ENCODE data around the gene SOS1. TPM values are rescaled to one million over a fixed set of nuclear protein-coding genes. Genes with fewer than 3 reads are reported as not detected.
"Not testable (repeated sequence)": the region's sequence is repeated elsewhere in the genome, so short reads cannot be mapped to it uniquely, and the experiment has no call there.

Gene SOS1
- total RNA-seq, 2 donors from 2014 or later = 34.8 to 57.1 TPM

GRCh38 chr2:39141334-39142271, 20.8 kb upstream of the SOS1 start:
- no peaks in the 10 kb centered on the region for H3K9me3 Mint-ChIP-seq
- ATAC-seq = no peak
- DNase-seq (ENCODE audit: low spot score in 2 of 2) = no peak
- H3K27ac Mint-ChIP-seq = no peak overlapping the region
- H3K36me3 Mint-ChIP-seq = no peaks in the 10 kb centered on the region

- not testable (repeated sequence) for H3K27ac Mint-ChIP-seq, H3K36me3 Mint-ChIP-seq, ATAC-seq
Observed at GRCh38 chr2:39140948-39141333, 20.1 kb upstream of the SOS1 start.

DNA sequence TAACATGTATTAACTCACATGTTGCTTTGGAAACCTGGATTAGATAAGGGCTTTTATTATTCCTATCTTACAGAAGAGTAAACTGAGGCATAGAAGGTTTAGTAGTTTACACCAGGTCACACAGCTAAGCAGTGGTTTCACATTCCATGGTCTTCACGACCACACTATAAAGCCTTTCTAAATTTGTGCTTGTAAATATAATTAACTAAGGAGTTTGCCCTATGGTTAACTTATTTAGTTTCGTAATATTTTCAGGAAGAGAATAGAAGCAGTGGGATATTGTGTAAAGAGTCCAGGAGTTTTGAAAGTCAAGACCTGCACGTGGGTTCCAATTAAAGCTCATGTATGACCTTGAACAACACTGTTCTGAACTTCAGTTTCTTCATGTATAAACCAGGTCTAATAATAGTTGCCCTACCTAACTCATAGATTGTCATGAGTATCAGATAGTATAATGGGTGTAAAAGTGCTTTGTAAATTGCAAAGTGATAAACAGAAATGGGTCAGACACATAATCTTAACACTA, 19.5 kb upstream of the SOS1 start:
- no peak overlapping the region for H3K27ac Mint-ChIP-seq
- DNase-seq (ENCODE audit: low spot score in 2 of 2) (no peak), ATAC-seq (no peak)
- no peaks in the 10 kb centered on the region for H3K9me3 Mint-ChIP-seq
- no peaks in the 10 kb centered on the region for H3K36me3 Mint-ChIP-seq

More at GRCh38 chr2:39140948-39141333, 20.1 kb upstream of the SOS1 start:
- not testable (repeated sequence) for DNase-seq (ENCODE audit: low spot score in 2 of 2); H3K9me3 Mint-ChIP-seq

- no peaks in the 10 kb centered on the region for H3K36me3 Mint-ChIP-seq
- ATAC-seq (no peak), DNase-seq (ENCODE audit: low spot score in 2 of 2) (no peak)
- no peak overlapping the region for H3K27ac Mint-ChIP-seq
- H3K9me3 Mint-ChIP-seq = no peaks in the 10 kb centered on the region
Observed at GRCh38 chr2:39139511-39140237, 18.8 kb upstream of the SOS1 start.

GRCh38 chr2:39138837-39139211, 18.0 kb upstream of the SOS1 start:
- Mint-ChIP-seq H3K36me3 (no peaks in the 10 kb centered on the region), H3K27ac (no peak overlapping the region), H3K9me3 (no peaks in the 10 kb centered on the region)
- no peak for ATAC-seq
- DNase-seq (ENCODE audit: low spot score in 2 of 2) = no peak

DNA sequence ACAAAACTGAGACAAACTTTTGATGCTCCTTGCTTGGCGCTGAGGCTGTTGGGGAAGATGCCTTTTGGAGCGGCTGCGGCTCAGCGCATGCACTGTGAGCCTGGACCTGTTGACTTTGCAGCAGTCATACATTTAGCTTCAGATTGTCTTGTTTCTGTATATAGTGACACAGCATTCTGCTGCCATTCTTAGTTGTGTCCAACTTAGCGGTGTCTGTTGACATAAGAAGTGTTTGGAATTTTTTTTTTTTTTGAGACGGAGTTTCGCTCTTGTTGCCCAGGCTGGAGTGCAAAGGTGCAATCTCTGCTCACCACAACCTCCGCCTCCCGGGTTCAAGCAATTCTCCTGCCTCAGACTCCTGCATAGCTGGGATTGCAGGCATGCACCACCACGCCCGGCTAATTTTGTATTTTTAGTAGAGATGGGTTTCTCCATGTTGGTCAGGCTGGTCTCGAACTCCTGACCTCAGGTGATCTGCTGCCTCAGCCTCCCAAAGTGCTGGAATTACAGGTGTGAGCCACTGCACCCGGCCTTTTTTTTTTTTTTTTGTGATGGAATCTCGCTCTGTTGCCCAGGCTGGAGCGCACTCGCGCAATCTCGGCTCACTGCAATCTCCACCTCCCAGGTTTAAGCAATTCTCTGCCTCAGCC, 17.5 kb upstream of the SOS1 start:
- not testable (repeated sequence) for ATAC-seq; H3K36me3 Mint-ChIP-seq; H3K9me3 Mint-ChIP-seq; DNase-seq (ENCODE audit: low spot score in 2 of 2); H3K27ac Mint-ChIP-seq

DNA sequence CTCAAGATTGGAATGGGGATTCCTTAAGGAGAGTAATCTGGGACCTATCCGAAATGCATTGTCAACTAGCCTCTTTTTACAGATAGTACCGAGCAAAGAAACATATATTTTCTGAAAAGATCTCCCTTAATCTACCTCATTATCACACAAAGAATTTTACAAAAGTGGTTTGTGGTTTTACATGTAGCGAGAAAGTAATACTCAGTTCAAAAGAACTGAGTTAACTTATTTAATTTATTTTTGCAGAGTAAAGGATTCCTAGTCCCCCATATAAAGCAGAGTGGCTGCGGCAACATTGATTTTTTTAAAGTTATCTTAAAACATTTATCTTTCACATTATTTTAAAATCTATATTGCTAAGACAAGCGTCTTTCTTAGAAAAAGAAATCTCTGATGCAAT, 15.9 kb upstream of the SOS1 start:
- DNase-seq (ENCODE audit: low spot score in 2 of 2) = no peak
- no peaks in the 10 kb centered on the region for H3K9me3 Mint-ChIP-seq
- no peak overlapping the region for H3K27ac Mint-ChIP-seq
- no peaks in the 10 kb centered on the region for H3K36me3 Mint-ChIP-seq
- peak in 1 of 2 donors; percentile 26 for ATAC-seq

DNA sequence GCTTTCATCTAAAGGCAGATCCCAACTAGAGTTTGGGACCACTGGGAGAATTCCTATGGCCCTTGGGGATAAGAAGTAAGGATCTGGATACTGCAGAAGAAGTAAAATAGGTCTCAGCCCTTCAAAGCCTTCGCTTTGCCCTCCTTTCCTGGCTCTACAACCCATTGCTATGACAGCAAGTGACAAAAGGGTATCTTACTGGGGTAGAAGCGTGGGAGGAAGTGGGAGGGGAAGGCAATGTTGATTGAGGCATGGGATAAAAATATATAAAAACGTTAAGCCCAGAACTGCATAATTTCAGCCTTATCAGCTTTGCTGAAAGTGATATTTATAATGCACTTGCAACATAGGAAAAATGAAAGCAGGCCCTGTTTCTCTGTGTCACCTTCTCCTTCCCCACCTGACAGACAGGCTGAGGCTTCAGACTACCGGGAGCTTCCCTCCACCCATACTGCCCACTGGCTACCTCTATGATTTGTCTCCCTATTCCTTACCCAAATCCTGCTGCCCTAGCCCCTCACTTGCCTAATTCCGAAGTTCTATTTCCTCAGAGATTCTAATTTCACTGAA, 14.9 kb upstream of the SOS1 start:
- DNase-seq (ENCODE audit: low spot score in 2 of 2) = no peak
- Mint-ChIP-seq H3K27ac (peak overlapping the region in 1 of 2 donors; percentile 82), H3K9me3 (no peaks in the 10 kb centered on the region), H3K36me3 (no peaks in the 10 kb centered on the region)
- ATAC-seq = no peak

DNA sequence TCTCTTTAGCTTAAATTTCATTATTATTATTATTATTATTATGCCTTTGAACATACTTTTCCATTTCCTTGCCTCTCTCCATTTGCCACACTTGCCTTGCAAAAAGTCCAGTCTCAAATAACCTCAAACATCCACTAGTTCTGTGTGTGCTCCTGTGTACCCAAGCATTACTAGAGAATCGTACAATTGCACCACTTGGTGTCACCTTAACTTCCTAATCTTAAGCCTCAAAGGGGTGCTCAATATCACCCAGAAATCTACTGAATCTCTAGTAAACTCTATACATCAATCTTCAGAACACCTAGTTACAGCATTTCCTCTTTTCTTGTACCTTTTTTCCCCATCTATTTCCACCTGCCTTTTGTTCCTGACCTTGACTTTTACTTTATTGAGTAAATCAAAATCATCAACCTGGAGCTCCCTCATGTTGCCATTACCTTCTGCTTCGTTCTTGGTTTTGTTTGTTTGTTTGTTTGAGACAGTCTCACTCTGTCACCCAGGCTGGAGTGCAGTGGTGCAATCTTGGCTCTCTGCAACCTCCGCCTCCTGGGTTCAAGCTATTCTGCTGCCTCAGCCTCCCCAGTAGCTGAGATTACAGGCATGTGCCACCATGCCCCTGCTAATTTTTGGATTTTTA, 12.5 kb upstream of the SOS1 start:
- DNase-seq (ENCODE audit: low spot score in 2 of 2) = no peak
- no peak overlapping the region for H3K27ac Mint-ChIP-seq

GRCh38 chr2:39128919-39129391, 8.1 kb upstream of the SOS1 start:
- DNase-seq (ENCODE audit: low spot score in 2 of 2) (peak in 1 of 2 donors; percentile 69), ATAC-seq (peak; percentile 71 to 76)
- H3K9me3 Mint-ChIP-seq = peaks cover 0 to 4% of the 10 kb centered on the region in 2 donors
- peak overlapping the region; percentile 65 to 77 for H3K27ac Mint-ChIP-seq
- peaks cover 0 to 10% of the 10 kb centered on the region in 2 donors for H3K36me3 Mint-ChIP-seq

More for the DNA sequence above, 12.5 kb upstream of the SOS1 start:
- ATAC-seq = no peak
- Mint-ChIP-seq H3K36me3 (no peaks in the 10 kb centered on the region), H3K9me3 (peaks cover 0 to 4% of the 10 kb centered on the region in 2 donors)

DNA sequence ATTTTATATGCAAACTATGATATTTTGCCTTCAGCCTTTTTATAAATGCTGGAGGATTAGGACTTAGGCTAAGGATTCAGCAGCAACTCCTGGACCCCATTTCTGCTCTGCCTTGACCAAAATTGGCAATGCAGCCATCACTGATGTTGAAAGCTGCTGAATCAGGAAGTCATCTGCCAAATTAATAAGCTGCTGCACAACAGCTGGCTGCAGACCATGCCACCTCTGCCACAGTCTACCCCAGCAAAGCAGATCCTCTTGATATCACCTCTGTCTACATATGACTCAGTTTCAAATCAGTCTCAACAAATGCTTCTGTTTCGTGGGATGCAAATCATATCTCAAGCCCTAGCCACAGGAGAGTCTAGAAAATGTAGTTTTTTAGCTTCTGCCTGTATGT, 7.1 kb upstream of the SOS1 start:
- ATAC-seq = peak; percentile 44 to 60
- peaks cover 0 to 4% of the 10 kb centered on the region in 2 donors for H3K9me3 Mint-ChIP-seq
- peak in 1 of 2 donors; percentile 37 for DNase-seq (ENCODE audit: low spot score in 2 of 2)
- peak overlapping the region in 1 of 2 donors; percentile 77 for H3K27ac Mint-ChIP-seq
- peaks cover 0 to 15% of the 10 kb centered on the region in 2 donors for H3K36me3 Mint-ChIP-seq

- Mint-ChIP-seq H3K9me3 (no peaks in the 10 kb centered on the region), H3K27ac (peak overlapping the region; percentile 92 to 94), H3K36me3 (peaks cover 0 to 16% of the 10 kb centered on the region in 2 donors)
- ATAC-seq = no peak
- DNase-seq (ENCODE audit: low spot score in 2 of 2) = peak in 1 of 2 donors; percentile 17
Observed at GRCh38 chr2:39124746-39125057, 3.9 kb upstream of the SOS1 start.

GRCh38 chr2:39124000-39124745, 3.3 kb upstream of the SOS1 start:
- H3K36me3 Mint-ChIP-seq = peaks cover 5 to 21% of the 10 kb centered on the region in 2 donors
- no peaks in the 10 kb centered on the region for H3K9me3 Mint-ChIP-seq
- H3K27ac Mint-ChIP-seq = peak overlapping the region; percentile 92 to 94

DNA sequence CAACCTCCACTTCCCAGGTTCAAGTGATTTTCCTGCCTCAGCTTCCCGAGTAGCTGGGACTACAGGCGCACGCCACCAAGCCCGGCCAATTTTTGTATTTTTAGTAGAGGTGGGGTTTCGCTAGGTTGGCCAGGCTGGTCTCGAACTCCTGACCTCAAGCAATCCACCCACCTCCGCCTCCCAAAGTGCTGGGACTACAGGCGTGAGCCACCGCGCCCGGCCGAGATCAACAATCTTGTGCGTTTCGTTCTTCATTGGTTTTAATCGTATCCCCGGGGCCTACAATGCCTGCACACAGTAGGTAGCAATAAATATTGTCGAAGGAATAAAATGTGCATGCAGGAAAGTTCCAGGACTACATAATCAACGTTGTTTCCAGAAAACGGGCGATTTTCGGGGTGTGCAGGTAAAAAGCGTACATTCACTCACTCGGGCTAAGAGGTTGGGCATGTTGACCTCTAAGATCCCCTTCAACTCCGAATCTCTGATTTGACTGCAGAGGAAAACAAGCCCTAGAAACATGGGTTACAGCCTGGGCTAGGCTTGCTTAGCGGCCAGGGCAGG, 2.7 kb upstream of the SOS1 start:
- no peak for DNase-seq (ENCODE audit: low spot score in 2 of 2)
- peaks cover 11 to 27% of the 10 kb centered on the region in 2 donors for H3K36me3 Mint-ChIP-seq
- no peak for ATAC-seq
- peak overlapping the region; percentile 92 to 94 for H3K27ac Mint-ChIP-seq
- no peaks in the 10 kb centered on the region for H3K9me3 Mint-ChIP-seq

More at GRCh38 chr2:39124000-39124745, 3.3 kb upstream of the SOS1 start:
- peak; percentile 92 to 94 for DNase-seq (ENCODE audit: low spot score in 2 of 2)
- peak; percentile 73 to 75 for ATAC-seq

GRCh38 chr2:39121523-39122063, 742 bp upstream of the SOS1 start:
- Mint-ChIP-seq H3K27ac (peak overlapping the region in 1 of 2 donors; percentile 95), H3K9me3 (no peaks in the 10 kb centered on the region), H3K36me3 (peaks cover 21 to 38% of the 10 kb centered on the region in 2 donors)
- DNase-seq (ENCODE audit: low spot score in 2 of 2) (no peak), ATAC-seq (no peak)
